ENCODE measurements around the gene VSTM4. TPM values are rescaled to one million over a fixed set of nuclear protein-coding genes. Genes with fewer than 3 reads are reported as not detected.

VSTM4 gene
- total and polyA plus RNA-seq, 2 of the 4 experiments (the other 2 are of a cell fraction), result 2.4 to 2.9 TPM

GRCh38 chr10:49081547-49082275 lies 33.6 kb downstream of the VSTM4 start:
- in situ Hi-C loops (cut with MboI; ENCODE audit: low sequenced_read_pairs) (no loop called here), dilution Hi-C loops (cut with HindIII; ENCODE audit: low sequenced_read_pairs, unreplicated experiment) (no loop called here), intact Hi-C loops (cut with micrococcal nuclease) (no loop called here)
- H2AK9ac ChIP-seq (replicated peaks; ENCODE audit: low read depth, low read length, poor library complexity), result peak overlapping the region; percentile 10
- no peak overlapping the region; the same call in 1 of the 2 replicates for H3K4ac ChIP-seq (ENCODE audit: low read depth, low read length)
- no peak overlapping the region for H4K8ac ChIP-seq (ENCODE audit: low read depth in 2 of 2, low read length in 2 of 2)
- H3K23ac ChIP-seq (ENCODE audit: low read depth, low read length), result no peak overlapping the region
- H3K9ac ChIP-seq (ENCODE audit: low read depth, low read length), result no peak overlapping the region
- H3K18ac ChIP-seq (ENCODE audit: low read depth, low read length), result no peak overlapping the region
- peaks cover 2% of the 10 kb centered on the region for H3K36me3 ChIP-seq (ENCODE audit: control insufficient read depth, insufficient read depth, low read length)
- H4K5ac ChIP-seq (ENCODE audit: low read depth, low read length), result no peak overlapping the region
- DNase-seq (peak; percentile 15), ATAC-seq (ENCODE audit: low read depth) (peak; percentile 62)
- peaks cover 1% of the 10 kb centered on the region; the same call in 1 of the 2 replicates for H3K4me1 ChIP-seq (ENCODE audit: control insufficient read depth, insufficient read depth, low read length)
- ChIA-PET POLR2A (ENCODE audit: unreplicated experiment) (no interaction called here), CTCF (no interaction called here)
- H3K14ac ChIP-seq (replicated peaks; ENCODE audit: low read depth, low read length), result peak overlapping the region; percentile 40; the same call in 1 of the 2 replicates
- H4K20me1 ChIP-seq (ENCODE audit: insufficient read depth, low read length), result no peaks in the 10 kb centered on the region; the same call in 1 of the 2 replicates
- no peaks in the 10 kb centered on the region for H3K27me3 ChIP-seq (ENCODE audit: control insufficient read depth, insufficient read depth, low read length)
- H3K79me1 ChIP-seq (ENCODE audit: low read depth in 1 of 2, low read length in 2 of 2), result peaks cover 0 to 6% of the 10 kb centered on the region in 2 experiments; a peak in 1 of 4 replicates
- H4K91ac ChIP-seq (ENCODE audit: insufficient read depth, low read depth, low read length), result no peak overlapping the region
- H3K9me1 ChIP-seq (ENCODE audit: insufficient read depth, low read length), result peaks cover 3% of the 10 kb centered on the region; the same call in 1 of the 2 replicates
- no peak overlapping the region for H2BK120ac ChIP-seq (ENCODE audit: low read depth, low read length)
- no peak overlapping the region for H3K4me2 ChIP-seq (ENCODE audit: low read depth, low read length)
- no peak overlapping the region for H2AFZ ChIP-seq (replicated peaks; ENCODE audit: low read length, poor library complexity)
- BruUV-seq (replicated peaks), result no TSS peak
- no peak overlapping the region for H2BK5ac ChIP-seq (ENCODE audit: low read depth, low read length, poor library complexity, severe bottlenecking)
- no peak overlapping the region for H2BK20ac ChIP-seq (ENCODE audit: low read depth, low read length)
- H3K4me3 ChIP-seq (ENCODE audit: insufficient read depth, low read depth, low read length), result no peak overlapping the region
- no peak overlapping the region for H2AK5ac ChIP-seq (ENCODE audit: low read depth, low read length)
- H3K9me3 ChIP-seq (ENCODE audit: control insufficient read depth, insufficient read depth, low read length), result 0 out of 2 replicates have a peak, but pooled peaks cover under 1% of the 10 kb centered on the region
- 19% methylated on average over 3 of the region's 9 CpGs; no CpG with 5 or more reads in 1 of the 2 experiments for WGBS, 2 experiments (ENCODE audit: extremely low coverage in 2 of 2, insufficient read length in 1 of 2)
- H2BK15ac ChIP-seq (ENCODE audit: low read depth, low read length), result no peak overlapping the region
- H3K27ac ChIP-seq (ENCODE audit: insufficient read depth, low read length), result no peak overlapping the region
- H3K56ac ChIP-seq (ENCODE audit: extremely low read depth, insufficient read depth, low read length), result no peak overlapping the region
- TF ChIP-seq, protein P1, sequence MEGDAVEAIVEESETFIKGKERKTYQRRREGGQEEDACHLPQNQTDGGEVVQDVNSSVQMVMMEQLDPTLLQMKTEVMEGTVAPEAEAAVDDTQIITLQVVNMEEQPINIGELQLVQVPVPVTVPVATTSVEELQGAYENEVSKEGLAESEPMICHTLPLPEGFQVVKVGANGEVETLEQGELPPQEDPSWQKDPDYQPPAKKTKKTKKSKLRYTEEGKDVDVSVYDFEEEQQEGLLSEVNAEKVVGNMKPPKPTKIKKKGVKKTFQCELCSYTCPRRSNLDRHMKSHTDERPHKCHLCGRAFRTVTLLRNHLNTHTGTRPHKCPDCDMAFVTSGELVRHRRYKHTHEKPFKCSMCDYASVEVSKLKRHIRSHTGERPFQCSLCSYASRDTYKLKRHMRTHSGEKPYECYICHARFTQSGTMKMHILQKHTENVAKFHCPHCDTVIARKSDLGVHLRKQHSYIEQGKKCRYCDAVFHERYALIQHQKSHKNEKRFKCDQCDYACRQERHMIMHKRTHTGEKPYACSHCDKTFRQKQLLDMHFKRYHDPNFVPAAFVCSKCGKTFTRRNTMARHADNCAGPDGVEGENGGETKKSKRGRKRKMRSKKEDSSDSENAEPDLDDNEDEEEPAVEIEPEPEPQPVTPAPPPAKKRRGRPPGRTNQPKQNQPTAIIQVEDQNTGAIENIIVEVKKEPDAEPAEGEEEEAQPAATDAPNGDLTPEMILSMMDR (conservative IDR thresholded peaks at IDR 0.05; ENCODE audit: low read depth, low read length), result no peak
- no peak for TF ChIP-seq RFX5 (IDR thresholded peaks at IDR 0.05; ENCODE audit: low read depth, low read length)
- TF ChIP-seq FOS (IDR thresholded peaks at IDR 0.05; ENCODE audit: low read depth, low read length), result no peak
- TF ChIP-seq MXI1 (IDR thresholded peaks at IDR 0.05; ENCODE audit: borderline replicate concordance, low read depth, low read length), result no peak
- no peak for TF ChIP-seq RCOR1 (IDR thresholded peaks at IDR 0.05; ENCODE audit: insufficient replicate concordance, low read length)
- no peak for TF ChIP-seq BHLHE40 (IDR thresholded peaks at IDR 0.05; ENCODE audit: low read depth, low read length)
- TF ChIP-seq RAD21 (IDR thresholded peaks at IDR 0.05; ENCODE audit: low read length), result no peak
- TF ChIP-seq SMC3 (IDR thresholded peaks at IDR 0.05; ENCODE audit: low read depth, low read length), result no peak
- no peak for TF ChIP-seq CHD1 (IDR thresholded peaks at IDR 0.05; ENCODE audit: low read depth, low read length)
- TF ChIP-seq, protein P2, sequence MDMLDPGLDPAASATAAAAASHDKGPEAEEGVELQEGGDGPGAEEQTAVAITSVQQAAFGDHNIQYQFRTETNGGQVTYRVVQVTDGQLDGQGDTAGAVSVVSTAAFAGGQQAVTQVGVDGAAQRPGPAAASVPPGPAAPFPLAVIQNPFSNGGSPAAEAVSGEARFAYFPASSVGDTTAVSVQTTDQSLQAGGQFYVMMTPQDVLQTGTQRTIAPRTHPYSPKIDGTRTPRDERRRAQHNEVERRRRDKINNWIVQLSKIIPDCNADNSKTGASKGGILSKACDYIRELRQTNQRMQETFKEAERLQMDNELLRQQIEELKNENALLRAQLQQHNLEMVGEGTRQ (IDR thresholded peaks at IDR 0.05; ENCODE audit: low read depth, low read length), result no peak
- no peak for TF ChIP-seq POLR2A (IDR thresholded peaks at IDR 0.05; ENCODE audit: low read depth, low read length)
- no peak for TF ChIP-seq NFE2L2 (IDR thresholded peaks at IDR 0.05; ENCODE audit: low read depth, low read length)
- no peak for TF ChIP-seq MAFK (IDR thresholded peaks at IDR 0.05; ENCODE audit: low read depth, low read length)
- TF ChIP-seq, protein P3, sequence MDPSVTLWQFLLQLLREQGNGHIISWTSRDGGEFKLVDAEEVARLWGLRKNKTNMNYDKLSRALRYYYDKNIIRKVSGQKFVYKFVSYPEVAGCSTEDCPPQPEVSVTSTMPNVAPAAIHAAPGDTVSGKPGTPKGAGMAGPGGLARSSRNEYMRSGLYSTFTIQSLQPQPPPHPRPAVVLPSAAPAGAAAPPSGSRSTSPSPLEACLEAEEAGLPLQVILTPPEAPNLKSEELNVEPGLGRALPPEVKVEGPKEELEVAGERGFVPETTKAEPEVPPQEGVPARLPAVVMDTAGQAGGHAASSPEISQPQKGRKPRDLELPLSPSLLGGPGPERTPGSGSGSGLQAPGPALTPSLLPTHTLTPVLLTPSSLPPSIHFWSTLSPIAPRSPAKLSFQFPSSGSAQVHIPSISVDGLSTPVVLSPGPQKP (IDR thresholded peaks at IDR 0.05; ENCODE audit: borderline replicate concordance, low read depth, low read length), result no peak
- no peak for TF ChIP-seq MAZ (IDR thresholded peaks at IDR 0.05; ENCODE audit: borderline replicate concordance, low read depth, low read length)
